Liver (tissue), 9 donors: ENCODE data around the gene ZNF57. TPM values are rescaled to one million over a fixed set of nuclear protein-coding genes. Genes with fewer than 3 reads are reported as not detected.

Experiments
- DNase-seq: peaks from one replicate; pipeline ENCODE4 v3.0.0-alpha.2; 2017; ENCODE audit warnings: low spot score
- H3K27ac ChIP-seq, 2 donors: one replicate each; pipeline ENCODE4 v1.7.0; 2013; ENCODE audit warnings: inconsistent platforms in 2 of 2, low read length in 2 of 2, control low read depth in 1 of 2, low read depth in 1 of 2, mild to moderate bottlenecking in 1 of 2
- H3K27me3 ChIP-seq, 4 donors: one replicate each; pipeline versions ENCODE4 v1.6.1 to v1.7.0; 2013; ENCODE audit warnings: low read length in 3 of 4, inconsistent platforms in 1 of 4, mild to moderate bottlenecking in 1 of 4, moderate library complexity in 1 of 4; ENCODE audit not compliant: control insufficient read depth in 4 of 4, insufficient read depth in 4 of 4
- H3K36me3 ChIP-seq, 4 donors: one replicate each; pipeline versions ENCODE4 v1.6.1 to v1.7.0; 2013; ENCODE audit warnings: low read length in 3 of 4, mild to moderate bottlenecking in 3 of 4, low read depth in 1 of 4, moderate library complexity in 1 of 4; ENCODE audit not compliant: control insufficient read depth in 4 of 4, insufficient read depth in 3 of 4
- H3K4me1 ChIP-seq, 4 donors: one replicate each; pipeline versions ENCODE4 v1.6.1 to v1.7.0; 2013; ENCODE audit warnings: low read length in 3 of 4, mild to moderate bottlenecking in 3 of 4, moderate library complexity in 1 of 4; ENCODE audit not compliant: control insufficient read depth in 4 of 4, insufficient read depth in 4 of 4
- H3K4me3 ChIP-seq, 3 donors: one replicate each; pipeline versions ENCODE4 v1.6.1 to v1.7.0; 2013; ENCODE audit warnings: low read length in 3 of 3, control low read depth in 1 of 3, low read depth in 1 of 3, mild to moderate bottlenecking in 1 of 3
- H3K9ac ChIP-seq, 2 donors: one replicate each; pipeline ENCODE4 v1.7.0; 2013; ENCODE audit warnings: low read length in 2 of 2, mild to moderate bottlenecking in 2 of 2, moderate library complexity in 2 of 2, control low read depth in 1 of 2, low read depth in 1 of 2
- H3K9me3 ChIP-seq, 4 donors: one replicate each; pipeline versions ENCODE4 v1.6.1 to v1.7.0; 2013; ENCODE audit warnings: low read length in 3 of 4; ENCODE audit not compliant: control insufficient read depth in 4 of 4
- CTCF ChIP-seq: fragments of 150-350 bp; IDR thresholded peaks from 2 replicates; pipeline ENCODE4 v1.5.1; 2017; ENCODE audit warnings: improper control_type of control experiment, low read depth, low read length; ENCODE audit not compliant: missing input control
- EGR1 ChIP-seq, 2 donors: IDR thresholded peaks; 2 replicates each; pipeline ENCODE4 v1.6.1; 2016 to 2018; ENCODE audit warnings: antibody characterized with exemption in 2 of 2, low read depth in 2 of 2
- FOXA1 ChIP-seq: IDR thresholded peaks from 2 replicates; pipeline ENCODE4 v1.6.1; 2016; ENCODE audit warnings: antibody characterized with exemption
- FOXA2 ChIP-seq: IDR thresholded peaks from 2 replicates; pipeline ENCODE4 v1.6.1; 2016; ENCODE audit warnings: antibody characterized with exemption
- GABPA ChIP-seq, 2 donors: IDR thresholded peaks in 1 of 2; conservative IDR thresholded peaks in 1 of 2; 2 replicates each; pipeline ENCODE4 v1.6.1; 2016; ENCODE audit warnings: antibody characterized with exemption in 2 of 2, mild to moderate bottlenecking in 1 of 2, moderate library complexity in 1 of 2
- HNF4A ChIP-seq, 2 donors: conservative IDR thresholded peaks; 2 replicates each; pipeline ENCODE4 v1.6.1; 2016; ENCODE audit warnings: antibody characterized with exemption in 2 of 2, mild to moderate bottlenecking in 2 of 2
- HNF4G ChIP-seq: IDR thresholded peaks from 2 replicates; pipeline ENCODE4 v1.6.1; 2016; ENCODE audit warnings: antibody characterized with exemption
- JUND ChIP-seq, 2 donors: IDR thresholded peaks; 2 replicates each; pipeline ENCODE4 v1.6.1; 2016; ENCODE audit warnings: antibody characterized with exemption in 2 of 2
- MAX ChIP-seq: IDR thresholded peaks from 2 replicates; pipeline ENCODE4 v1.6.1; 2016; ENCODE audit warnings: antibody characterized with exemption
- NR2F2 ChIP-seq: IDR thresholded peaks from 2 replicates; pipeline ENCODE4 v1.6.1; 2016; ENCODE audit warnings: antibody characterized with exemption
- RAD21 ChIP-seq, 2 donors: IDR thresholded peaks; 2 replicates each; pipeline ENCODE4 v1.6.1; 2016; ENCODE audit warnings: antibody characterized with exemption in 2 of 2, mild to moderate bottlenecking in 2 of 2
- REST ChIP-seq: IDR thresholded peaks from 2 replicates; pipeline ENCODE4 v1.6.1; 2016; ENCODE audit warnings: antibody characterized with exemption, mild to moderate bottlenecking
- RXRA ChIP-seq, 2 donors: IDR thresholded peaks; 2 replicates each; pipeline ENCODE4 v1.6.1; 2017 to 2018; ENCODE audit warnings: antibody characterized with exemption in 2 of 2, mild to moderate bottlenecking in 1 of 2
- SP1 ChIP-seq: IDR thresholded peaks from 2 replicates; pipeline ENCODE4 v1.6.1; 2018; ENCODE audit warnings: antibody characterized with exemption, mild to moderate bottlenecking
- TAF1 ChIP-seq: conservative IDR thresholded peaks from 2 replicates; pipeline ENCODE4 v1.6.1; 2016; ENCODE audit warnings: antibody characterized with exemption, mild to moderate bottlenecking
- YY1 ChIP-seq: IDR thresholded peaks from 2 replicates; pipeline ENCODE4 v1.6.1; 2016; ENCODE audit warnings: antibody characterized with exemption, mild to moderate bottlenecking
- ZBTB33 ChIP-seq: IDR thresholded peaks from 2 replicates; pipeline ENCODE4 v1.6.1; 2016; ENCODE audit warnings: antibody characterized with exemption
- WGBS: extraction: QIAGEN DNeasy Blood & Tissue Kit; methylation state at CpG from one replicate; pipeline ENCODE4 v1.1.7; 2013; 5-methylcytosine and 5-hydroxymethylcytosine counted together
- polyA plus RNA-seq, 2 donors: library from polyadenylated mRNA; stranded (reverse) in 1 of 2; unstranded in 1 of 2; fragments of 200-250 nt in 1 of 2; fragments of >200 nt in 1 of 2; fragmentation: Nextera tagmentation in 1 of 2; extraction: Ambion mirVana in 1 of 2; gene quantifications; one replicate each; pipeline versions ENCODE4 v1.2.1 to v1.2.3, GENCODE V29; 2013 to 2015
- total RNA-seq, 2 donors: library from RNA; depleted of rRNA; stranded (reverse); fragments of >200 nt; gene quantifications; one replicate each; pipeline ENCODE4 v1.2.3, GENCODE V29; 2014
- donor health status: healthy.
- donor health status: healthy.
- donor health status: healthy.
- donor health status: healthy.
- donor health status: healthy.

The ZNF57 gene
- total and polyA plus RNA-seq, 4 donors = 1.3 to 2.8 (median 1.8) TPM

GRCh38 chr19:2877398-2878331 lies 23.1 kb upstream of the ZNF57 start:
- TF ChIP-seq MAX (no peak), FOXA2 (no peak), CTCF (no peak), RAD21 (IDR thresholded peaks at IDR 0.05) (no peak), HNF4G (no peak), TAF1 (no peak), YY1 (no peak), RXRA (IDR thresholded peaks at IDR 0.05) (no peak), JUND (IDR thresholded peaks at IDR 0.05) (no peak), ZBTB33 (no peak), GABPA (IDR thresholded peaks at IDR 0.05 in 1 of 2, conservative IDR thresholded peaks at IDR 0.05 in 1 of 2) (no peak), EGR1 (IDR thresholded peaks at IDR 0.05; ENCODE audit: low read depth in 2 of 2) (no peak), REST (no peak), HNF4A (conservative IDR thresholded peaks at IDR 0.05) (no peak), SP1 (no peak), FOXA1 (no peak), NR2F2 (no peak)
- no peaks in the 10 kb centered on the region for H3K36me3 ChIP-seq
- WGBS = 87% methylated on average over 32 of the region's 32 CpGs
- no peak for DNase-seq
- no peak overlapping the region for H3K9ac ChIP-seq
- H3K9me3 ChIP-seq = peaks cover 8 to 27% (median 13%) of the 10 kb centered on the region in 4 donors
- H3K27me3 ChIP-seq = no peaks in the 10 kb centered on the region
- H3K4me3 ChIP-seq = peak overlapping the region in 2 of 3 donors; percentile 8 to 20
- no peak overlapping the region for H3K27ac ChIP-seq
- no peaks in the 10 kb centered on the region for H3K4me1 ChIP-seq
